GM19395 (cell line): ENCODE measurements around the gene SLC25A11.
"Not testable (repeated sequence)": the region's sequence is repeated elsewhere in the genome, so short reads cannot be mapped to it uniquely, and the experiment has no call there.

Source experiments
- ATAC-seq: cut with Tn5 transposase; IDR thresholded peaks from one replicate; pipeline ENCODE4 v1.9.1; 2021; ENCODE audit warnings: mild to moderate bottlenecking, moderate library complexity; ENCODE audit not compliant: unreplicated experiment

The SLC25A11 gene

GRCh38 chr17:4945176-4945943, 5.5 kb upstream of the SLC25A11 start:
- no peak for ATAC-seq

- no peak for ATAC-seq
These were observed 4.8 kb upstream of the SLC25A11 start for GRCh38 chr17:4944554-4945175.

- ATAC-seq: no peak
These were observed 4.3 kb upstream of the SLC25A11 start for GRCh38 chr17:4944163-4944553.

GRCh38 chr17:4942760-4943508, 3.1 kb upstream of the SLC25A11 start:
- ATAC-seq: no peak

- ATAC-seq: no peak
These were observed 1.4 kb upstream of the SLC25A11 start for GRCh38 chr17:4941319-4941610.

- ATAC-seq: no peak
These were observed 891 bp upstream of the SLC25A11 start for GRCh38 chr17:4940555-4941318.

- ATAC-seq: peak; percentile 8
These were observed 375 bp downstream of the SLC25A11 start for GRCh38 chr17:4939546-4939795.

- no peak for ATAC-seq
These were observed 929 bp downstream of the SLC25A11 start for GRCh38 chr17:4938688-4939545.

- ATAC-seq: no peak
These were observed 1.8 kb downstream of the SLC25A11 start for GRCh38 chr17:4938069-4938491.

GRCh38 chr17:4937553-4937952, 2.3 kb downstream of the SLC25A11 start:
- ATAC-seq: no peak

GRCh38 chr17:4936436-4936835, 3.4 kb downstream of the SLC25A11 start:
- ATAC-seq: no peak

- no peak for ATAC-seq
These were observed 4.2 kb downstream of the SLC25A11 start for GRCh38 chr17:4935650-4936049.

- ATAC-seq: no peak
These were observed 5.5 kb downstream of the SLC25A11 start for GRCh38 chr17:4934173-4934979.

GRCh38 chr17:4933646-4934045, 6.2 kb downstream of the SLC25A11 start:
- no peak for ATAC-seq

- no peak for ATAC-seq
These were observed 7.1 kb downstream of the SLC25A11 start for GRCh38 chr17:4932756-4933155.

GRCh38 chr17:4931963-4932362, 7.9 kb downstream of the SLC25A11 start, which contains the start of gene GP1BA:
GP1BA (plus strand) TSS chr17:4932277; CDS start chr17:4932605, 328 bp downstream.
- ATAC-seq: no peak

- ATAC-seq: no peak
These were observed 11.0 kb downstream of the SLC25A11 start for GRCh38 chr17:4928881-4929280.

GRCh38 chr17:4926577-4927335, 13.1 kb downstream of the SLC25A11 start:
- ATAC-seq: not testable (repeated sequence)

GRCh38 chr17:4921320-4921719, 18.5 kb downstream of the SLC25A11 start:
- ATAC-seq: no peak
